HG03469 (cell line): ENCODE results near the gene TAOK2.

Experiments used
- ATAC-seq: cut with Tn5 transposase; IDR thresholded peaks from one replicate; pipeline ENCODE4 v1.9.1; 2021; ENCODE audit warnings: mild to moderate bottlenecking, moderate library complexity, moderate number of reproducible peaks; ENCODE audit not compliant: unreplicated experiment

TAOK2 gene

GRCh38 chr16:29962344-29962994 lies 11.2 kb upstream of the TAOK2 start:
- ATAC-seq, result no peak

DNA sequence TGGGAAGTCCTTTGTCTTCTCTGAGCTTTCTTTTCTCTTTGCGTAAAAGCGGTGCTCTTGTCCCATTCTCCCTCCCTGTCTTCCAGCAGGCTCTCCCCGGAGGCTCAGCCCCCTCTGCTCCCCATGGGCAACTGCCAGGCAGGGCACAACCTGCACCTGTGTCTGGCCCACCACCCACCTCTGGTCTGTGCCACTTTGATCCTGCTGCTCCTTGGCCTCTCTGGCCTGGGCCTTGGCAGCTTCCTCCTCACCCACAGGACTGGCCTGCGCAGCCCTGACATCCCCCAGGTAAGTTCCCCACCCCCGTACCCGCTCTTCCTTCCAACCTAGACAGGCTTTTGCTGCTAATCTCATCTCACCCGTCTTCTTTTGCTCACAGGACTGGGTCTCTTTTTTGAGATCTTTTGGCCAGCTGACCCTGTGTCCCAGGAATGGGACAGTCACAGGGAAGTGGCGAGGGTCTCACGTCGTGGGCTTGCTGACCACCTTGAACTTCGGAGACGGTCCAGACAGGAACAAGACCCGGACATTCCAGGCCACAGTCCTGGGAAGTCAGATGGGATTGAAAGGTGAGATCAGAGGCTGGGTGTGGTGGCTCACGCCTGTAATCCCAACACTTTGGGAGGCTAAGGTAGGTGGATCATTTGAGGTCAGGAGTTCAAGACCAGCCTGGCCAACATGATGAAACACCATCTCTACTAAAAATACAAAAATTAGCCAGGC lies 10.5 kb upstream of the TAOK2 start:
- no peak for ATAC-seq

DNA sequence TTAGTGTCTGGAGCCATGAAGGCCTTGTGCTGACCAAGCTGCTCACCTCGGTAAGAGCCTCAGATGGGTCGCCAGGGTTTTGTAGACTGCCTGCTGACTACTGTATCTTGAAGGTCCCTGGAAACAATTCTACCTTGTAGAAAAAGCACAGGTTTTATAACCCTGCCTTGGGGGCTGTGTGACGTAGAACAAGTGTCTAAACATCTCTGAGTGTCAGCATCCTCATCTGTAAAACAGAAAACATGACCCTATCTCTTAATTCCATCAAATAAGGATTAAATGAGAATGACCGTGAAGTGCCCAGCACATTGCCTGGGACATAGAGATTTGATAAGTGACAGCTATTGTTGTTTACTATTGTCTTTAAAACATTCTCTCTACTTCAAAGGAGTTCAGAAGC lies 5.5 kb upstream of the TAOK2 start:
- no peak for ATAC-seq

DNA sequence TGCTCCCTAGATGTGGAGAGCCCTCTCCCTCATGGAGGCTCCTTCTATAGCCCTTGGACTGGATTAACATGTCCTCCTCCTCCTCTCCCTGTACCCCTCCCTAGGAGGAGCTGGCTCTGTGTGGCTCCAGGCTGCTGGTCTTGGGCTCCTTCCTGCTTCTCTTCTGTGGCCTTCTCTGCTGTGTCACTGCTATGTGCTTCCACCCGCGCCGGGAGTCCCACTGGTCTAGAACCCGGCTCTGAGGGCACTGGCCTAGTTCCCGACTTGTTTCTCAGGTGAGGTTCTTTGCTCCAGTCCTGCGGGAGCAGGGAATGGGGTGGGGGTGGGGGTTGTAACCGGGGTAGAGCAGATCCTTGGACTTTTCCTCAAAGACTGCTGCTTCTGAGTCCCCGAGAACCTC lies 2.4 kb upstream of the TAOK2 start:
- no peak for ATAC-seq

GRCh38 chr16:29972500-29972899 lies 1.2 kb upstream of the TAOK2 start:
- ATAC-seq, result no peak

DNA sequence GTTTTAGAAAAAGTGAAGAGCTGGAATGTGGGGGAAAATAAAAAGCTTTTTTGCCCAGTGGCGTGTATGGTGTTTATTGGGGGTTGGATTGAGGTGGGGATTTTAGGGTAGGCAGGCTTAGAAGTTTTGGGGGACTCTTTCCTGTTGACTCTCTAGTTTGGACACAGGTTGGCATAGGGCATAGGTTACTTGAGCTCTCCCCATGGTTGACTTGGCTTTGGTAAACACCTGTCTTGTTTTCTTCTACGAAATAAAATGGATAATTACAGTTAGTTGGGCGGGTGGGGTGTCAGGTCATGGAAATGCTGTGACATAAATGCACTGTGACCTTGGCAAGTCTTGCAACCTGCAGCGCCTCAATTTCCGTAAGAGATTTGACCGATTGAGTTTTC lies 680 bp upstream of the TAOK2 start:
- ATAC-seq, result no peak

DNA sequence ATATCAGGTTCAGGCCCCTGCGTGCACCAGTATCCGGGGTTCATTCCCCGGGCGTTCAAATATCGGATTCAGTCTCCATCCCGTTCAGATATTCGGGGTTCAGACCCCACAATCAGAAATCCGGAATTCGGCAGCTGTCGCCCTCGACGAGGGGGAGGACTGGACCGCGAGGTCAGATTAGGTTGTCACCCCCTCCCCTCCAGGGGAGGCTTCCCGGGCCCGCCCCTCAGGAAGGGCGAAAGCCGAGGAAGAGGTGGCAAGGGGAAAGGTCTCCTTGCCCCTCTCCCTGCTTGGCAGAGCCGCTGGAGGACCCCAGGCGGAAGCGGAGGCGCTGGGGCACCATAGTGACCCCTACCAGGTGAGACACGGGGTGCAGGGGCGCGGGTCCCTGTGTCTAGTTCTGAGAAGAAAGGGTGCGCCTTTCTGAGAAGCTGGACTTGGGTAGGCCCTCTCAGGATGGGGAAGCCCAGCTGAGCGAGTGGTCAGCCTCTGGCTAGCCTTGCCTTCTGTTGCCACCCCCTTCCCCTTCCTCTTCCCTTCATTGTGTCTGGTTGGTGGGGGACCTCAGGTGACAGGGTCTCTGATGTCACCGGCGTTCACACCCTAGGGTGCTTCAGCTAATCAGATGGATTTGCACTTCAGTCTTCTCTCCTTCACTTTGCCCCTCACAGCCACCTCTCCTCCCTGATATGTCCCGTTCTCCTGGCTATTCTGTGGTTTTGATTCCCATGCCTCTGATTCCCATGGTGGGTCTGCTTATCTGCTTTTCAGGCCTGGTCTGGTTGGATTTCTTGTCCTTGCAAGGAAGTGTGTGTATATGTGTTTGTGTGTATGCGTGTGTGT lies 844 bp downstream of the TAOK2 start:
- ATAC-seq, result no peak

GRCh38 chr16:29975134-29975538 lies 1.5 kb downstream of the TAOK2 start:
- no peak for ATAC-seq

- ATAC-seq, result no peak
Observed at GRCh38 chr16:29975811-29976511, 2.3 kb downstream of the TAOK2 start.

DNA sequence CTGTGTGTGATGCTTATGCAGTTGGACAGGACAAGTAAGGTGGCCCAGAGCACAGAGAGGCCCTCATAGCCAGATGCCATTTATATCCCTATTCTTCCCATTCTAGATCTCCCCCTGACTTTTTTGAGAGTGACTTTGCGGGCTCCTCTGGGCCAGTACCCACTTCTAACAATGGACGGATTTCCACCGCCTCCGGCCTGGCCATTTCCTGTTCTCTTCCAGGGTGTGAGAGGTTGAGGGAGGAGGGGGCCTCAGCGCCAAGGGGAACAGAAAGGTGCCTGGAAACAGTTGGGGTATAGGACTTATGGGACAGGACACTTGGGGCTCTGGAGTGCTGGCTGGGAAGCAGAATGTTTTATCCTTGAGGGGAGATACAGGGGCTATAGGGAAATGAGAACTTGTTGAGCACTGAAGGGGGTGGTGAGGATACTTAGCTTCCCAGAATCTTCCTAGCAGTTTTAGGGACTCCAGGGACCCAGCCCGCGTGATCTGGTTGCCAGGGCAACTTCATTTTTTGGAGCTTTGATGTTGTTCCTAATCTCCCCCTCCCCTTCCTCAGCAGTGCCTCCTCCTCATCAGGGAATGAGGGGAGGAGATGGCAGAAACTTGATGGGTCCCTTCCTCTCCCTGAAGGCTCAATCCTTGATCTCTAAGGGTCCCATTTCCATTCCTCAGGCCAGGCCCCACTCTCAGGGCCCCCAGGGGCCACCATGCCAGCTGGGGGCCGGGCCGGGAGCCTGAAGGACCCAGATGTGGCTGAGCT lies 3.6 kb downstream of the TAOK2 start:
- no peak for ATAC-seq

DNA sequence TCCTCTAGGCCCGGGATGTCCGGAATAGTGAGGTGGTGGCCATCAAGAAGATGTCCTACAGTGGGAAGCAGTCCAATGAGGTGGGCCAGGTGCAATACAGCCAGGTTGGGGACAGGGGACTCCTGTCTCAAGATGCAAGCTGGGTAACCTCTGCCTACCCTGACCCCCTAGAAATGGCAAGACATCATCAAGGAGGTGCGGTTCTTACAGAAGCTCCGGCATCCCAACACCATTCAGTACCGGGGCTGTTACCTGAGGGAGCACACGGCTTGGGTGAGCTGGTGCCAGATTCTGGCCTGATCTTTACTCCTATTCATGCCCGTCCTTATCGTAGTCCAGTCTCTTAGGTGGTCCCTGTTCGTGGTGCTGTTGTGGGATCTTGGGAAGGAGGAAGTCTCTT lies 4.4 kb downstream of the TAOK2 start:
- no peak for ATAC-seq

- no peak for ATAC-seq
Observed at GRCh38 chr16:29978564-29979270, 5.0 kb downstream of the TAOK2 start.

GRCh38 chr16:29982560-29983419 lies 9.1 kb downstream of the TAOK2 start:
- no peak for ATAC-seq

- no peak for ATAC-seq
Observed at GRCh38 chr16:29983420-29984136, 9.9 kb downstream of the TAOK2 start.

DNA sequence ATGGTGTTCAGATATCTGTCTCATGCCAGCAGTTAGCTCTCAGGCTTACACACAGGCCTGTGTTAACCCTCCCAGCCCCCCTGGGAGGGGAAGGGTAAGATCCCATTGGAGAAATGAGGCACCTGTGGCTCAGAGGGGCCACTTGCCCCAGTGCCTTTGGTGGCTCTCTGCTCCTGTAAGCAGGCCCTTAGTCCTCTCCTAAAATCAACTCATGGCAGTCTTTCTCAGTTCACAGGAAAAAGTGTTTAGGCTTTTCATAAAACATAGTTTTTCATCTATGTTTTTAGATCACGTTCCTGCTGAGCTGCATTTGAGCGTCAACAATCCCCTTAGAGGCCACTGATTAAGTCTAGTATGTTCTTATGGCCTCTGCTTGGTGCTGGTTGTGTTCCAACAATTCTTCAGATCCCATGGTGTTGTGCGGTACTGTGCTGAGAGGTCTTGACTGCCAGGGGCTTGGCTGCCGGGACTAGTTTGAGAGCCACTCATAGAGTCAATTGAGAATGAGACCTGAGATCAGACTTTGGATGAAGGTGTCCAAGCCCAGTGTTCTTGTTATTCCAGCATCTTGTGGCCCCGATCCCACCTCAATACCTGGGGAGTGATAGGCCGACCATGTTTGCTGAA lies 10.6 kb downstream of the TAOK2 start:
- no peak for ATAC-seq

DNA sequence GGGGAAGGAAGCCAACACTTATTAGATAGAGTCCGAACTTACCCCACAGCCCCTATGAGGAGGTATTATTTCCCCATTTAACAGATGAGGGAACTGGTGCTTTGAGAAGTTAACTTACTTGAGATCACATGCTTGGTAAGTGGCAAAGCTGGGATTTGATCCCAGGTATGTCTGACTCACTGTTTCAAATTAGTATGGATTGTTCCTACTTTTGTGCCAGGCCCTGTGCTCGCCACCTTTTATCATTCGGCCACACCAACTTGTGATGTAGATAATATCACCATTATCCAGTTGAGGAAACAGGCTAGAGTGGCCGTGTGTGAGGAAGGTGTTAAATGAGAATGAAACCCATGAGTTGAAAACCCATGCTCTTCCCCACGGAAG lies 11.1 kb downstream of the TAOK2 start:
- no peak for ATAC-seq

- ATAC-seq, result no peak
Observed at GRCh38 chr16:29985271-29985811, 11.7 kb downstream of the TAOK2 start.

DNA sequence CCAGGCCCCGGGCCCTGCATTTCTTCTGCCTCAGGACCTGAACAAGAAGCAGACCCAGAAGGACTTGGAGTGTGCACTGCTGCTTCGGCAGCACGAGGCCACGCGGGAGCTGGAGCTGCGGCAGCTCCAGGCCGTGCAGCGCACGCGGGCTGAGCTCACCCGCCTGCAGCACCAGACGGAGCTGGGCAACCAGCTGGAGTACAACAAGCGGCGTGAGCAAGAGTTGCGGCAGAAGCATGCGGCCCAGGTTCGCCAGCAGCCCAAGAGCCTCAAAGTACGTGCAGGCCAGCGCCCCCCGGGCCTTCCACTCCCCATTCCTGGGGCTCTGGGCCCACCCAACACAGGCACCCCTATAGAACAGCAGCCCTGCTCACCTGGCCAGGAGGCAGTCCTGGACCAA lies 12.6 kb downstream of the TAOK2 start:
- ATAC-seq, result no peak
